GM10266 (cell line): Measurements from ENCODE around the gene LUC7L.
"Not testable (repeated sequence)": the region's sequence is repeated elsewhere in the genome, so short reads cannot be mapped to it uniquely, and the experiment has no call there.

Source experiments
- DNase-seq: peaks from one replicate; pipeline ENCODE4 v3.0.0; 2012; ENCODE audit errors: extremely low spot score
- CTCF ChIP-seq: IDR thresholded peaks from 2 replicates; pipeline ENCODE4 v1.5.1; 2012; ENCODE audit warnings: mild to moderate bottlenecking, low read depth; ENCODE audit not compliant: control insufficient read depth, insufficient read depth; ENCODE audit errors: missing control alignments

The LUC7L gene

GRCh38 chr16:169014-169413 lies 60.2 kb downstream of the LUC7L start:
- no peak for TF ChIP-seq CTCF
- no peak for DNase-seq

- DNase-seq, result no peak
- TF ChIP-seq CTCF, result no peak
Observed at GRCh38 chr16:168424-168823, 60.8 kb downstream of the LUC7L start.

- TF ChIP-seq CTCF, result no peak
- DNase-seq, result no peak
Observed at GRCh38 chr16:167122-167690, 62.0 kb downstream of the LUC7L start.

GRCh38 chr16:166375-167121 lies 62.7 kb downstream of the LUC7L start:
- DNase-seq, result no peak
- no peak for TF ChIP-seq CTCF

GRCh38 chr16:165539-166374 lies 63.5 kb downstream of the LUC7L start, which contains the start of gene HBM:
Gene HBM, plus strand, starts transcription at chr16:165978. Its CDS starts 20 bp downstream, at chr16:165998.
- no peak for DNase-seq
- no peak for TF ChIP-seq CTCF

DNA sequence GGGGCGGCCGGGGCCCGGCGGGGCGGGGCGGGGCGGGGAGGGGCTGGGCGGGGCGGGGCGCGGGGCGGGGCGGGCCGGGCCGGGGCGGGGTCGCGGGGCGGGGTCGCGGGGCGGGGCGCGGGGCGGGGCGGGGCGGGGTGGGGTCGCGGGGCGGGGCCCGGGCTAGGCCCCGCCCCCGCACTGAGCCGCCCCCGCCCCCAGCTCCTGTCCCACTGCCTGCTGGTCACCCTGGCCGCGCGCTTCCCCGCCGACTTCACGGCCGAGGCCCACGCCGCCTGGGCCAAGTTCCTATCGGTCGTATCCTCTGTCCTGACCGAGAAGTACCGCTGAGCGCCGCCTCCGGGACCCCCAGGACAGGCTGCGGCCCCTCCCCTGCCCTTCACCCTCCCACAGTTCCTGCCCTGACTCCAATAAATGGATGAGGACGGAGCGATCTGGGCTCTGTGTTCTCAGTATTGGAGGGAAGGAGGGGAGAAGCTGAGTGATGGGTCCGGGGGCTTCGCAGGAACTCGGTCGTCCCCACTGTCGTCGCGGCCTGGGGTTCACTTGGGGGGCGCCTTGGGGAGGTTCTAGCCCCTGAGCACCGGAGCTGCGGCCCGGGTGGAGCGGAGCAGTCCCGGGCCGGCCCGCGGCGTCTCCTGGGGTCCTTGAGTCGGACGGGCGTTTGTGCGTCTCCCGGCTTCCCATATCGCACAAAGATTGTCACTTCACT lies 64.3 kb downstream of the LUC7L start:
- DNase-seq, result peak; percentile 83
- TF ChIP-seq CTCF, result no peak

DNA sequence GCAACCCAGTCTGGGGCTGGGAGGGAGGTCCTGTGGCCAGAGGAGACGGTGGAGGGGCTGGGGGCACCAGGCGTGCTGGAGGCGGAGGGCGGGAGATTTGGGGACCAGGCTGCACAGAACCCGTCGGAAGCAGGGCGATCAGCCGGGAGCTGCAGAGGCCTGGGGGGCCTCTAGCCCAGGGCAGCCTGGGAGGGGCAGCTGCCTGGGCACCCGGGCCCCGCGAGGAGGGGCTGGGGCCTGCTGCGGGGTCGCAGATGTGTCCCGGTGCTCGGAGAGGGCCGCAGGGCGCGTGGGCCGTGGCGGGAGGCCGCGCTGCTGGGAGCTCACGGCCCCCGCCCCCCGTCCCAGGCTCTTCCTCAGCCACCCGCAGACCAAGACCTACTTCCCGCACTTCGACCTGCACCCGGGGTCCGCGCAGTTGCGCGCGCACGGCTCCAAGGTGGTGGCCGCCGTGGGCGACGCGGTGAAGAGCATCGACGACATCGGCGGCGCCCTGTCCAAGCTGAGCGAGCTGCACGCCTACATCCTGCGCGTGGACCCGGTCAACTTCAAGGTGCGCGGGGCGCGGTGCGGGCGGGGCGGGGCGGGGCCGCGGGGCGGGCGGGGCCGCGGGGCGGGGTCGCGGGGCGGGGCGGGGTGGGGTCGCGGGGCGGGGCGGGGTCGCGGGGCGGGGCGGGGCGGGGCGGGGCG lies 65.0 kb downstream of the LUC7L start:
- DNase-seq, result not testable (repeated sequence)

GRCh38 chr16:163696-164095 lies 65.6 kb downstream of the LUC7L start:
- not testable (repeated sequence) for DNase-seq

DNA sequence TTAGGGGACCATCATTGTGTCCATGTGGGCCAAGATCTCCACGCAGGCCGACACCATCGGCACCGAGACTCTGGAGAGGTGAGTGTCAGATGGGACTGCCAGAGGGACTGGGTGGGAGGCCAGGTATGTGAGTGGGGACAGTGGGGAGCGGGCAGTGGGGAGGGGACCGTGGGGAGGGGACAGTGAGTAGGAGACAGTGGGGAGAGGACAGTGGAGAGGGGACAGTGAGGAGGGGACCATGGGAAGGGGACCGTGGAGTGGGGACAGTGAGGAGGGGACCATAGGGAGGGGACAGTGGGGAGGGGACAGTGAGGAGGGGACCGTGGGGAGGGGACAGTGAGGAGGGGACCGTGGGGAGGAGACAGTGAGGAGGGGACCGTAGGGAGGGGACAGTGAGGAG lies 66.1 kb downstream of the LUC7L start:
- DNase-seq, result not testable (repeated sequence)
